Esophagus mucosa (tissue), 1 donor: ENCODE measurements around the gene SGCG. TPM values are rescaled to one million over a fixed set of nuclear protein-coding genes. Genes with fewer than 3 reads are reported as not detected.
A peak's percentile ranks its signal among the peaks of the same experiment; 100 is the strongest.
"Not testable (repeated sequence)": the region's sequence is repeated elsewhere in the genome, so short reads cannot be mapped to it uniquely, and the experiment has no call there.

Source experiments
- ATAC-seq: fragments of 200-7000 bp; cut with Tn5 transposase; one replicate; pipeline ENCODE4 v1.9.1; 2020
- total RNA-seq: library from RNA; stranded (reverse); gene quantifications from one replicate; pipeline ENCODE4 v1.2.4, GENCODE V29; 2023
- donor health status: DM: yes; HTN: yes; CAD: no.

SGCG gene
- 0.24 TPM for total RNA-seq

- ATAC-seq: no peak
Observed at GRCh38 chr13:23180711-23181110, at the start of gene SGCG. SGCG (plus strand) TSS chr13:23180979; CDS start chr13:23203695, 22,716 bp downstream.

- no peak for ATAC-seq
Observed at GRCh38 chr13:23134542-23134941, 46.2 kb upstream of the SGCG start.

GRCh38 chr13:23140492-23140891 is 40.3 kb upstream of the SGCG start:
- peak; percentile 67 for ATAC-seq

GRCh38 chr13:23141964-23142363 is 38.8 kb upstream of the SGCG start:
- no peak for ATAC-seq

- not testable (repeated sequence) for ATAC-seq
Observed at GRCh38 chr13:23142607-23143006, 38.2 kb upstream of the SGCG start.

- no peak for ATAC-seq
Observed at GRCh38 chr13:23144431-23144830, 36.3 kb upstream of the SGCG start.

- no peak for ATAC-seq
Observed at GRCh38 chr13:23146006-23146405, 34.8 kb upstream of the SGCG start.

GRCh38 chr13:23146811-23147625 is 33.8 kb upstream of the SGCG start:
- peak; percentile 42 for ATAC-seq

GRCh38 chr13:23147827-23148226 is 33.0 kb upstream of the SGCG start:
- no peak for ATAC-seq

- ATAC-seq: no peak
Observed at GRCh38 chr13:23157781-23158180, 23.0 kb upstream of the SGCG start.

- peak; percentile 48 for ATAC-seq
Observed at GRCh38 chr13:23159205-23159759, 21.5 kb upstream of the SGCG start.

GRCh38 chr13:23159760-23160637 is 20.8 kb upstream of the SGCG start:
- peak; percentile 71 for ATAC-seq

- ATAC-seq: no peak
Observed at GRCh38 chr13:23160638-23161480, 19.9 kb upstream of the SGCG start.

GRCh38 chr13:23161481-23161825 is 19.3 kb upstream of the SGCG start:
- ATAC-seq: no peak

GRCh38 chr13:23175920-23176319 is 4.9 kb upstream of the SGCG start:
- ATAC-seq: no peak

GRCh38 chr13:23182142-23182541 is 1.4 kb downstream of the SGCG start:
- no peak for ATAC-seq

- ATAC-seq: no peak
Observed at GRCh38 chr13:23183292-23183691, 2.5 kb downstream of the SGCG start.

GRCh38 chr13:23185542-23185941 is 4.8 kb downstream of the SGCG start:
- no peak for ATAC-seq

- no peak for ATAC-seq
Observed at GRCh38 chr13:23201870-23202269, 21.1 kb downstream of the SGCG start.

- no peak for ATAC-seq
Observed at GRCh38 chr13:23202383-23202782, 21.6 kb downstream of the SGCG start.

GRCh38 chr13:23203516-23203915 is 22.7 kb downstream of the SGCG start:
- no peak for ATAC-seq

- no peak for ATAC-seq
Observed at GRCh38 chr13:23205807-23206206, 25.0 kb downstream of the SGCG start.
